GM12801 (cell line): ENCODE results near the gene AKR1C4.

Experiments used
- TF ChIP-seq, protein P1 (sequence below): IDR thresholded peaks from one replicate; pipeline ENCODE4 v1.5.1; 2011; ENCODE audit warnings: control low read depth; ENCODE audit not compliant: insufficient read length; ENCODE audit errors: extremely low read depth

The AKR1C4 gene

DNA sequence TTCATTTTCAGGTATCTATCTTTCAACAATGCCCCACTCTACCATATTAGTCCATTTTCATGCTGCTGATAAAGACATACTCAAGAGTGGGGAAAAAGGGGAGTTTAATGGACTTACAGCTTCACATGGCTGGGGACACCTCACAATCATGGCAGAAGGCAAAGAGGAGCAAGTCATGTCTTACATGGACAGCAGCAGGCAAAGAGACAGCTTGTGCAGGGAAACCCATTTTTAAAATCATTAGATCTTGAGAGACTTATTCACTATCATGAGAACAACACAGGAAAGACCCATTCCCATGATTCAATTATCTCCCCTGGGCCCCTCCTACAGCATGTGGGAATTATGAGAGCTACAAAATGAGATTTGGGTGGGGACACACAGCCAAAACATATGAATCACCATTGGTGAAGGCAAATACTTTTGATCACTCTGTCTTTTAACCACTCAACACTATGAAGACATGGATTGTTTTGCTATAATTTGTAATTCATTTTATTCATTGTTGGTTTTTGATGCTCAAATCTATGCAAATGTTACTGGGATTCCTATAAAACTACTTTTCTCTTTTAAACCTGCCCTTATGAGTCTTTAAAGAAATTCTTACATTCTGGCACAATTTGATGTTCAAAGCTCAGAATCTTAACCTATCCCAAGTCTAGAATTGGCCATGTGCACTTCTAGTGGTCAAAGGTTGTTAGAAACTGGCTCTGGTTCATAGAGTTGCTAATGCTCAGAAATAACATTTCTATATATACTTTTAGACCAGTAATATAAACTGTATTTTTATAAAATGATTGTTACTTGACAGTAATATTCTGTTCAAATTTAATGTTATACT lies 15.3 kb downstream of the AKR1C4 start:
- TF ChIP-seq, protein P1, sequence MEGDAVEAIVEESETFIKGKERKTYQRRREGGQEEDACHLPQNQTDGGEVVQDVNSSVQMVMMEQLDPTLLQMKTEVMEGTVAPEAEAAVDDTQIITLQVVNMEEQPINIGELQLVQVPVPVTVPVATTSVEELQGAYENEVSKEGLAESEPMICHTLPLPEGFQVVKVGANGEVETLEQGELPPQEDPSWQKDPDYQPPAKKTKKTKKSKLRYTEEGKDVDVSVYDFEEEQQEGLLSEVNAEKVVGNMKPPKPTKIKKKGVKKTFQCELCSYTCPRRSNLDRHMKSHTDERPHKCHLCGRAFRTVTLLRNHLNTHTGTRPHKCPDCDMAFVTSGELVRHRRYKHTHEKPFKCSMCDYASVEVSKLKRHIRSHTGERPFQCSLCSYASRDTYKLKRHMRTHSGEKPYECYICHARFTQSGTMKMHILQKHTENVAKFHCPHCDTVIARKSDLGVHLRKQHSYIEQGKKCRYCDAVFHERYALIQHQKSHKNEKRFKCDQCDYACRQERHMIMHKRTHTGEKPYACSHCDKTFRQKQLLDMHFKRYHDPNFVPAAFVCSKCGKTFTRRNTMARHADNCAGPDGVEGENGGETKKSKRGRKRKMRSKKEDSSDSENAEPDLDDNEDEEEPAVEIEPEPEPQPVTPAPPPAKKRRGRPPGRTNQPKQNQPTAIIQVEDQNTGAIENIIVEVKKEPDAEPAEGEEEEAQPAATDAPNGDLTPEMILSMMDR: no peak

DNA sequence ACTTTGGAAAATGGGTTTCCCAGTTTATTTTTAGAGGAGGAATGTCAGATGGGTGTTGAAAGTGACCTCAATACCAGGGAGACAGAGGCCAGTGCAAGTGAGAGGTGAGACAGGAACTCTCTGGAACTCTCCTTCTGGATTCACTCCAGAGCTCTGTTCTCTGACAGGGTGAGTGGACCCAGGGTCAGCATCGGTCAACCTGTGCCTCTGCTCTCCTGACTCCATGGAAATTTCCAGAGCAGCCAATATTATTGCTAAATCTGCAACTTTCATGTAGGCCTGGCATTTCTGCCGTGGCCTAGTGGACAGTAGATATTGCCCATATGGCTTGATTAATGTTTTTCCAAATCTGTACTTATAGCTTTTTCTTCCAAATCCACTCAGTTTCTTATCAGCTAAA lies 20.2 kb downstream of the AKR1C4 start:
- TF ChIP-seq, protein P1: no peak

DNA sequence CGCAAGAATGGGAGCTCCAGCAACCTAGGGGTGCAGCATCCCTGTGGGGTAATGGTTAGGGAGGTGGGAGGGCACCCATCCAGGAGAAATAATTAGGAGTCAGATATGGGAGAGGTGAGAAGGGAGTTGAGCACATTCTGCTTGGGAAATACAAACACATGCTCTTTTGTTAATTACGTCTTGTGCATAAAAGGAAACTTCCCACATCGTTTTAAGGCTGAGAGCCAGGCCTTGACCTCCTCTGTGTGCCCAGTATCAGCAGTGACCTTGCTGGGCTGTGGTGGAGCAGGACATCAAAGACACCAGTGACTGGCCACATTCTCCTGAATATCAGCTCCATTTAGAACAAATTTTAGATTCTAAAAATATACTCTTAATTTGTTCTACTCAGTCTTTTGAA lies 22.6 kb downstream of the AKR1C4 start:
- TF ChIP-seq, protein P1: no peak

DNA sequence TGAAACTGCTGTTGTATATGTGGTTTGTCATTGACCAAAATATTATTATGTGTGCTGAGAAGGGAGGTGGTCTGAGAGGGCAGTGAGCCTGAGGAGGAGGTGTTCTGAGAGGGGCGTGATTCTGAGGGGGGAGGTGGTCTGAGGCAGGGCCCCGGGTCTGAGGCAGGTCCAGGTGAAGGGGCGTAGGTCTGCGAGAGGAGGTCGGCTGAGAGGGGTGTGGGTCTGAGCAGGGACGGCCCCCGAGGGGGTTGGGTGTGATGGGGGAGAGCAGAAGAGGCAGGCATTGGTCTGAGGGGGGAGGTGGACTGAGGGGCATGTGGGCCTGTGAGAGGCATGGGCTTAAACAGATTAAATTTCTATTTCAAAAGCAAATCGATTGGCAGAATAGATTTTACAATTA lies 32.4 kb downstream of the AKR1C4 start:
- TF ChIP-seq, protein P1: no peak

DNA sequence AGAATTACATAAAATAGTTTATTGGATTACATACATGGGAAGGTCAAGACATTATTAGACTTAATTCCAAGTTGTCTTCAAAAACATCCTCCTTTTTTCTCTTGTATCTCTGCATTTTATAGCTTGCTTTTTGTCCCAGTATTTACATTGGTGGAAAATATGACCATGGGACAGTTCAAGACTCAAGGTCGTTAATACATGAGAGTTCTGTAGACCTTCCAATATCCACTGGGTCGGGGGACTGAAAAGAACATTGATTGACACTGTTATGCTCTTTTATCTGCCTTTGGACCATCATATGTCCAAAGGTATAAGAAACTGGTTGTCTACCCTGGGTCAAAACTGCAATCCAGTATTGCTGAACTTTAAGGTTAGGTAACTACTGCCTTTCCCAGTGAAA lies 36.7 kb downstream of the AKR1C4 start:
- TF ChIP-seq, protein P1: no peak

DNA sequence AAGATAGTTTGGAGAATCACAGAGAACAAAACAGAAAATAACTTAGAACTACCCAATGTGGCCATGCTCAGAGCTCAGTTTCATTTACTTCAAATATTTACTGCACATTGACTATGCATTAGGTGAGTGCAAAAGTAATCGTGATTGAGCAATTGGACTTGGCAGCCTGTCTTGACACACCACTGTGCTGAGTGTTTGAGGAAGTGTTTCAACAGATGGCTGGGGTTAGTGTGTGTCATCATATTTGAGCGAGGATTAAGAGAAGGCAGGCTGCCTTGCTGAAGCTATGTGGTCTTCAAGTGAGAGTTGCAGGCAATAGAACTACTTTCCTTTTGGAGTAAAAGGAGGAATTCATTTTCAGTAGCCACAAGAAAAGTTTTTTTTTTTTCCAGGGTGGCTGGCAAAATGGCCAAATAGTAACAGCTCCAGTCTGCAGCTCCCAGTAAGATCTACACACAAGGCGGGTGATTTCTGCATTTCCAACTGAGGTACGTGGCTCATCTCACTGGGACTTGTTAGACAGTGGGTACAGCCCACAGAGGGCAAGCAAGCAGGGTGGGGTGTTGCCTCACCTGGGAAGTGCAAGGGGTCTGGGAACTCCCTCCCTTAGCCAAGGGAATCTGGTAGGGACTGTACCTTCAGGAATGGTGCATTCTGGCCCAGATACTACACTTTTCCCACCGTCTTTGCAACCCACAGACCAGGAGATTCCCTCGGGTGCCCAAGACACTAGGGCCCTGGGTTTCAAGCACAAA lies 37.6 kb downstream of the AKR1C4 start:
- TF ChIP-seq, protein P1: no peak

DNA sequence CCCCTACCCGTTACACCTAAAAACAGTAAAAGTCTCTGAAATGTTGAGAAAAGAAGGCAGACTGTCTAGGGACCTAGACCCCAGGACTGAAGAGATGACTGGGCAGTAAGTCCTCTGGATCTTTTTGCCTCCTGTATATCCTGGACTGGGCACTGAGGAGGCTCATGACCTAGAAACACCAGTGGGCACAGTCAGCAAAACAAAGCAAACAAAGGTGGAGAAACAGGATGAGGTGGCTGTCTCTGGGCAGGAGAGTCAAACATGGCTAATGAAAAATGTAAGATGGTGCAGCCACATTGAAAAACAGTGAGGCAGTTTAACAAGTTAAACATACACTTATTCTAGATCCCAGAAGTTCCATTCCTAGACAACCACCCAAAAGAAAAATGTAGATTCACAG lies 45.9 kb downstream of the AKR1C4 start:
- TF ChIP-seq, protein P1: no peak
